Stimulated activated CD8-positive, alpha-beta memory T cell treated with anti-CD3 and anti-CD28 coated beads, Interleukin-12 subunit alpha, Interleukin-12 subunit beta, amount 100 ng/mL, for 24 hours (primary cell): ENCODE measurements around the gene NUFIP2.
"Not testable (repeated sequence)": the region's sequence is repeated elsewhere in the genome, so short reads cannot be mapped to it uniquely, and the experiment has no call there.

Experiments
- DNase-seq: peaks from one replicate; pipeline ENCODE4 v3.0.0-alpha.2; 2020; ENCODE audit errors: extremely low read depth

The NUFIP2 gene, protein sequence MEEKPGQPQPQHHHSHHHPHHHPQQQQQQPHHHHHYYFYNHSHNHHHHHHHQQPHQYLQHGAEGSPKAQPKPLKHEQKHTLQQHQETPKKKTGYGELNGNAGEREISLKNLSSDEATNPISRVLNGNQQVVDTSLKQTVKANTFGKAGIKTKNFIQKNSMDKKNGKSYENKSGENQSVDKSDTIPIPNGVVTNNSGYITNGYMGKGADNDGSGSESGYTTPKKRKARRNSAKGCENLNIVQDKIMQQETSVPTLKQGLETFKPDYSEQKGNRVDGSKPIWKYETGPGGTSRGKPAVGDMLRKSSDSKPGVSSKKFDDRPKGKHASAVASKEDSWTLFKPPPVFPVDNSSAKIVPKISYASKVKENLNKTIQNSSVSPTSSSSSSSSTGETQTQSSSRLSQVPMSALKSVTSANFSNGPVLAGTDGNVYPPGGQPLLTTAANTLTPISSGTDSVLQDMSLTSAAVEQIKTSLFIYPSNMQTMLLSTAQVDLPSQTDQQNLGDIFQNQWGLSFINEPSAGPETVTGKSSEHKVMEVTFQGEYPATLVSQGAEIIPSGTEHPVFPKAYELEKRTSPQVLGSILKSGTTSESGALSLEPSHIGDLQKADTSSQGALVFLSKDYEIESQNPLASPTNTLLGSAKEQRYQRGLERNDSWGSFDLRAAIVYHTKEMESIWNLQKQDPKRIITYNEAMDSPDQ

DNA sequence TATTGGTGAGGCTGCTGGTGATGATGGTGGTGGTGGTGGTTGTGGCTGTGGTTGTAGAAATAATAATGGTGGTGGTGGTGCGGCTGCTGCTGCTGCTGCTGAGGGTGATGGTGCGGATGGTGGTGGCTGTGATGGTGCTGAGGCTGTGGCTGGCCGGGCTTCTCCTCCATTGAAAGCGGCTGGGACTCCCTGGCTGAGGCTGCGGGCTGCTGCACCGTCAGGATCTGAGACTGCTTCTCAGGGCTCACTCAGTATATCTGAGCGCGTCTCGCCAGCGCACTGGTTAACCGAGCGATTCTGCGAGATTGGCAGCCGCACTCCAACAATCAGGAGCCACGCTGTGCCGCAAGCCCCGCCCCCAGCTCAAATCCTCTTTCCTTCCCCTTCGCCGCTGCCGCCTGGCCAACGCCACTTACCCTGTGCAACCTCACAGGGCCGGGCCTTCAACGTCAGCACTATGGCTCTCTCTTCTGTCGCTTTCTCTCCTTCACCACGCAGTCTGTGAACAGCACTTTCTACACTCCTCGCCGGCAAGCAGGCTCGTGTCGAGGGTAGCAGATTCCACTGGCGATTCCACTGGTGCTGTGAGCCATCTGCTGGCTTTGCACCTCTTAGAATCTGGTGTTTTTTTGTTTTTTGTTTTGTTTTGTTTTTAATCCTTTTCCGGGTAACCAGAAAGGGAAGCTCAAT, at the start of gene NUFIP2:
Gene NUFIP2 (minus strand): TSS at position 259 of the 690 bp plus-strand sequence. CDS start 89 bp downstream, at position 170.
- peak; percentile 96 for DNase-seq

DNA sequence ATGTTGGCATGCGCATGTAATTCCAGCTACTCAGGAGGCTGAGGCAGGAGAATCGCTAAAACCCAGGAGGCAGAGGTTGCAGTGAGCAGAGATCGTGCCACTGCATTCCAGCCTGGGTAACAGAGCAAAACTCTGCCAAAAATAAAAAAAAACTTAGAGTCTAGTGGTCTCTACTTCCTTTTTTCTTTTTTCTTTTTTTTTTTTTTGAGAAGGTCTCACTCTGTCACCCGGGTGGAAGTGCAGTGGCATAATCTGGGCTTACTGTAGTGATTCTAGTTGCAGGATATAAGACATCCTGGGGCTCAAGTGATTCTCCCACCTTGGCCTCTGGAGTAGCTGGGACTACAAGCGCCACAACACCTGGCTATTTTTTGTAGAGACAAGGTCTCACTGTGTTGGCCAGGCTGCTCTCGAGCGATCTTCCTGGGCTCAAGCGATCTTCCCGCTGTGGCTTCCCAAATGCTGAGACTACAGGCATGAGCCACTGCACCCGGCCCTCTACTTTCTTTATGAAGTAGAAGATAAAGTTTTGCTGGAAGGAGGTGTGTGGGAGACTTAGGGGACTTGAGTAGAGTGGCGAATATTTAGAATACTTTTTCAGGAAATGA, 48.3 kb upstream of the NUFIP2 start:
- DNase-seq: no peak

DNA sequence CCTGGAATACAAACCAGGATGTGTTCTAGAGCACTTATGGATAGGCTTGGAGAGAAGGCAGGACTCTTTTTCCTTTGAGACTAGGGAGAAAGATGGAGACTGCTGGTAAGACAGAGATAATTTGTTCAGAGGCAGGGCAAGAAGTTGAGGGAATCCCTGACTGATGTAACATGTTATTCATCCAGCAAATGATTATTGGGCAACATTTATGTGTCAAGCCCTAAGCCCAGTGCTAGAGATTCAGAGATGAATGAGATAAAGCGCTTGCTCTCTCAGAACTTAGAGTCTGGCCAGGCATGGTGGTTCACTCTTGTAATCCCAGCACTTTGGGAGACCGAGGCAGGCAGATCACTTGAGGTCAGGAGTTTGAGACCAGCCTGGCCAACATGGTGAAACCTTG, 47.8 kb upstream of the NUFIP2 start:
- no peak for DNase-seq

DNA sequence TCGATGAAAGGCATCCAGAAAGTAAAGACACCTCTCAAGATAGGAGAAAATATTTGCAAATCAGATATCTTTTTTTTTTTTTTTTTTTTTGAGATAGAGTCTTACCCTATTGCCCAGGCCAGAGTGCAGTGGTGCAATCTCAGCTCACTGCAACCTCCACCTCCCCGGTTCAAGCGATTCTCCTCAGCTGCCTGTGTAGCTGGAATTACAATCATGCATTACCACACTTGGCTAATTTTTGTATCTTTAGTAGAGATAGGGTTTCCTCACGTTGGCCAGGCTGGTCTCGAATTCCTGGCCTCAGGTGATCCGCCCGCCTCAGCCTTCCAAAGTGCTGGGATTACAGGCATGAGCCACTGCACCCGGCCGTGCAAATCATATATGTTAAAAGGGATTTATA, 45.1 kb upstream of the NUFIP2 start:
- not testable (repeated sequence) for DNase-seq

DNA sequence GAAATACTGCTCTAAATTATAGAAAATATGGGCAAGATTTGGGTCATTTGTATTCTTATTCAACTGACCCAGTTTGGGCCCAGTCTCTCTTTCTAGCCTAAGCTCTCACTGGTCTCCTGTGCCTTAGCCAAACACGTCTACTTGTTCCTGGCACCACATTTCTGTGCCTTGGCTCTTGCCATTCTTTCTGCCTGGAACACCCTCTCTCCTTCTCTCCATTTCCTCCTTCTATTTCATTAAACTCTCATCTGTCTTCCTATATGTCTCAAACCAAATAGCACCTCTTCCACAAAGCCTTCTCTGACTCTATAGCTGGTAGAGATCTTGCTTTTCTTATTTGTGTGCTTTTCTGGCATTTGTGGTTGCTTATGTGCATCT, 37.7 kb upstream of the NUFIP2 start:
- DNase-seq: no peak

DNA sequence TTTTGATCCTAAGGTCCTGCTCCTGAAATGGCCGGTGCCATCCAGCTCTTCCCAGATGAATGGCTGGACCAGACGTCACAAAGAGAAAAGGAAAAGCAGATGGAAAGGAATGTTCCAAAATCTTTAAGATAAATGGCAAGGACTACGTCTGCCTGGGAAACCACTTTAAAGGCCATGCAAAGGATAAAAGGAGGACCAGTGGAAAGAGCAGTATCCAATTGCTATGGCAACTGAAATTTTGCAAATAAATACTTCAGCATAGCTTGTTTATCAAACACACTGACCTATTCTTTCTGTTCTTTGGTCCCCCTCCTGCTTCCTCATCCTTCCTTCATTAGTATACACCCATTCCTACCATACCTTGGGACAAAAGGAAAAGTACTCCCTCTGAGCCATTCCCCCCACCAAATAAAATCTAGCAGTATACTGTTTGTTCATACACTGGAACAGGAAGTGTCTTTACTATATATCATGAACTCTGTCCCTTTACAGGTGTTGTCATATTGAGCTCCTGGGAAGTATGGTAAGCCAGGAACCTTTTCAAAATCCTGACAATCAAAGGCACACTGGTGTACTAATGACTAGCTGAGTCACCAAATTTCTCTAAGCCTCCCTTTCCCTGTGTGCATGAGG, 37.2 kb upstream of the NUFIP2 start:
- DNase-seq: no peak

DNA sequence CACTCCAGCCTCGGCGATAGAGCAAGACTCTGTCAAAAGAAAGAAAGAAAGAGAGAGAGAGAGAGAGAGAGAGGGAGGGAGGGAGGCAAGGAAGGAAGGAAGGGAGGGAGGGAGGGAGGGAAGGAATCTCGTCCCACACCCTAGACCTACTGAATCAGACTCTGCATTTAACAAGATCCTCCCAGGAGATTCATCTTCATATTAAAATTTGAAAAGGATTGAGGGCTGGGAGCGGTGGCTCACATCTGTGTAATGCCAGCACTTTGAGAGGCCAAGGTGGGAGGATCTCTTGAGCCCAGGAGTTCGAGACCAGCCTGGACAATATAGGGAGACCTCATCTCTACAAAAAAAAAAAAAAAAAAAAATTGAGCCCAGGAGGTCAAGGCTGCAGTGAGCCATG, 33.5 kb upstream of the NUFIP2 start:
- DNase-seq: no peak

DNA sequence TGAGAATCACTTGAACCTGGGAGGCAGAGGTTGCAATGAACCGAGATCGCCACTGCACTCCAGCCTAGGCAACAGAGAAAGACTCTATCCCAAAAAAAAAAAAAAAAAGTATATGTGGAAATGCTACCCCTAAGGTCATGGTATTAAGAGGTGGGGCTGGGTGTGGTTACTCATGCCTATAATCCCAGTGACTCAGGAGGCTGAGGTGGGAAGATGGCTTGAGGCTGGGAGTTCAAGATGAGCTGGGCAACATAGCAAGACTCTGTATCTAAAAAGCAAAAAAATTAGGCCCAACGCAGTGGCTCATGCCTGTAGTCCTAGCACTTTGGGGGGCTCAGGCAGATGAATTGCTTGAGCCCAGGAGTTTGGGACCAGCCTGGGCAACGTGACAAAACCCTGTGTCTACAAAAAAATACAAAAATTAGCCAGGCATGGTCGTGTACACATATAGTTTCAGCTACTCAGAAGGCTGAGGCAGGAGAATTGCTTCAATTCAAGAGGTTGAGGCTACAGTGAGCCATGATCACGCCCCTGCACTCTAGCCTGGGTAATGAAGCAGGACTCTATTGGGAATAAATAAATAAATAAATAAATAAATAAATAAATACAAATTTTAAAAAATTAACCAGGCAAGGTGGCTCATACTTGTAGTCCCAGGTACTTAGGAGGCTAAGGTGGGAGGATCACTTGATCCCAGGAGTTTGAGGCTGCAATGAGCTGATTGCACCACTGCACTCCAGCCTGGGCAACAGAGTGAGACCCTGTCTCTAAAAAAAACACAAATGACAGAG, 32.3 kb upstream of the NUFIP2 start:
- DNase-seq: no peak

DNA sequence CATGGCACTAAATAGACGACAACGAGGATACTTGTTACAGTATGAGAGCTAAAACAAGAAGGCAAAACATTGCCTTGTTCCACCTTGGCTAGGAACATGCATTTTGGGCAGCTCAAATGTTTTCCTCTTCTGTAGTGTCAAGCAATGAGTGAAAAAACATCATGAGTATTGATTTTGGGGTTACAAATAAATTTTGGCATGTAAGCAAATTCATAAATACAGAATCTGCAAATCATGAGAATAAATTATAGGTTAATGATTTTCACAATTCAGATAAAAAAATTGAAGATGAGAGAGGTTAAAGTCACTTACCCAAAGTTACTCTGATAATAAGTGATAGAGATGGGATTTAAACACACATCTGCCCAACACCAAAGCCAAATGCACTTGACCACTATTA, 28.4 kb upstream of the NUFIP2 start:
- DNase-seq: no peak

DNA sequence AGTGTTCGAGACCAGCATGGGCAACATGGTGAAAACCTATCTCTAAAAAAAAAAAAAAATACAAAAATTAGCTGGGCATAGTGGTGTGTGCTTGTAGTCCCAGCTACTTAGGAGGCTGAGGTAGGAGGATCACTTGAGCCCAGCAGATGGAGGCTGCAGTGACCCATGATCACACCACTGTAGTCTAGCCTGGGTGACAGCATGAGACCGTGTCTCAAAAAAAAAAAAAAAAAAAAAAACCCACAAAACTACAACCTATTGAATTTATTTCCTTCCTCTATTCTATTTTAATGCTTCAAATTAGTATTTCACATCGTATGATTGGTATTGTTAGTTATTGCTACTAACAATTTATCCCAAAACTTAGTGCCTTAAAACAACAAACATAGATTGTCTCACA, 9.4 kb upstream of the NUFIP2 start:
- no peak for DNase-seq

DNA sequence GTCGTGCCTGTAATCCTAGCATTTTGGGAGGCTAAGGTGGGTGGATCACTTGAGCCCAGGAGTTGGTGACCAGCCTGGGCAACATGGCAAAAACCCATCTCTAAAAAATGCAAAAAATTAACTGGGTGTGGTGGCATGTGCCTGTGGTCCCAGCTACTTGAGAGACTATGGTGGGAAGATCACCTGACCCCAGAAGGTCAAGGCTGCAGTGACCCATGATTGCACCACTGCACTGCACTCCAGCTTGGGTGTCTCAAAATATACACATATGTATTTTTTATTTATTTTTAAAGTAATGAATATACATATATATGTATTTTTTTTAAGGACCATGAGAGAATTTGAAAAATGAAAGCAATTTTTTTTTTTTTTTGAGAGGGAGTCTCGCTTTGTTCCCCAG, 5.1 kb upstream of the NUFIP2 start:
- no peak for DNase-seq

DNA sequence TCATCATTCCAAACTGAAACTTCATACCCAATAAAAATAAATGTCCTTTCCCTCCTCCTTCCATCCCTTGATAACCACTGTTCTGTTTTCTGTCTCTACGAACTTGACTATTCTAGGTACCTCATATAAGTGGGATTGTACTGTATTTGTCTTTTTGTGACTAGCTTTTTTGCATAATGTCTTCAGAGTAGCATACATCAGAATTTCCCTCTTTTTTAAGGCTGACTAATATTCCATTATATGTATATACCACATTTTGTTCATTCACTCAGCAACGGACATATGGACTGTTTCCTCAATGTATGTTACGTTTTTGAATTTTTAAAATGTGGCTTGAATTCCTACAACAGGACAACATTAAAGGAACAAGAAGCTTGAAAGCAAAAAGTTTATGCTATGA, 1.5 kb upstream of the NUFIP2 start:
- no peak for DNase-seq

DNA sequence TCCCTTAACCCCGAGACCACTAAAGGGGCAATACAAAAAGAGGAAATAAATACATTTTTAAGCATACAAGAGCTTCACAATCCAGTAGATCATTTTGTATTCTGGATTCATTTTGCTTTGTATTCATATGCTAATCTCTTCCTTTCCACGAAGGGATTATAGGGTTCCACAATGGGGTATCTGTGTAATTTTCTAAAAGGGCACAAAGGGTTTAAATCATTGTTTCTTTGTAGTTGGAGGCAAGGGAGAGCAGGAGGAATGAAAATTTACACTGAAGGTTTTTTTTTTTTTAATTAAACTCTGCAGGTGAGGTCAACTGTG, 592 bp upstream of the NUFIP2 start:
- DNase-seq: no peak

DNA sequence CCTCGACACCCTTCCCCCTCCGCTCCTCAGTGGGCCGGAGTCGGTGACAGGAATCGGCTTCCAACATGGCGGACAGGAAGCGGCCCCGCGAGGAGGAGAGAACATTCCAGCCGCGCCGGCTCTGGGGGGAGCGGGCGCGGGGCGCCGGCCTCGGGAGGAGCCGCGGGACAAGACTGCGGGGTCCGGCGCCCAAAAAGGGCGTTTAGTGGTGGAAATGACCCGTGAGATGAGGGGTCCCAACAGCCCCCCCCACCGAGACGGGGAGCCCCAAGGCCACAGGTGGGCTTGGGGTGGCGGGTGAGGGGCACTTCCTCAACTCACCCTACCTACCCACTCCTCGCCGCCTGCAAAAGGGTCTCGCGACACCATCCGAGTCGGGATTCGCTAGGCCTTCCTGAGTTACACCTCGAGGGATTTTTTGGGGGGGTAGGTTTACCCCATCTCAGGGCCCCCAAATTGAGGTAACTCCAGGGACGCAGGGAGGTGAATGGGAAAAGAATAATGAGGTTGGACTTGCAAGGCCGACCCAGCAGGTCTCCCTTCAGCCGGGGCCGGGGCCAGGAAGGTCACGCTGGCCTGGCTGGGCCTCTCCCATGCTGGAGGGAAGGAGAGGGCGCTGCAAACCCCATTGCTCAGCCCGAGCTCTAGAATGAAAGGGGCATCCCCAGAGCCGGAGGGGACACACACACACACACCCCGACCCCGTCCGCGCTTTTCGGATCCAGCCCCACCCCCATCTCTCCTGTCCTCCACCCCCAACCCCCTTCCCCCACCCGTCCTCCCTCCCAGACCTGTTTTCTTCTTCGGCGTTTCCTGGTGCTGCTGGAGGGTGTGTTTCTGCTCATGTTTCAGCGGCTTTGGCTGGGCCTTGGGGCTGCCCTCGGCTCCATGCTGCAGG, 707 bp downstream of the NUFIP2 start:
- DNase-seq: peak; percentile 31

DNA sequence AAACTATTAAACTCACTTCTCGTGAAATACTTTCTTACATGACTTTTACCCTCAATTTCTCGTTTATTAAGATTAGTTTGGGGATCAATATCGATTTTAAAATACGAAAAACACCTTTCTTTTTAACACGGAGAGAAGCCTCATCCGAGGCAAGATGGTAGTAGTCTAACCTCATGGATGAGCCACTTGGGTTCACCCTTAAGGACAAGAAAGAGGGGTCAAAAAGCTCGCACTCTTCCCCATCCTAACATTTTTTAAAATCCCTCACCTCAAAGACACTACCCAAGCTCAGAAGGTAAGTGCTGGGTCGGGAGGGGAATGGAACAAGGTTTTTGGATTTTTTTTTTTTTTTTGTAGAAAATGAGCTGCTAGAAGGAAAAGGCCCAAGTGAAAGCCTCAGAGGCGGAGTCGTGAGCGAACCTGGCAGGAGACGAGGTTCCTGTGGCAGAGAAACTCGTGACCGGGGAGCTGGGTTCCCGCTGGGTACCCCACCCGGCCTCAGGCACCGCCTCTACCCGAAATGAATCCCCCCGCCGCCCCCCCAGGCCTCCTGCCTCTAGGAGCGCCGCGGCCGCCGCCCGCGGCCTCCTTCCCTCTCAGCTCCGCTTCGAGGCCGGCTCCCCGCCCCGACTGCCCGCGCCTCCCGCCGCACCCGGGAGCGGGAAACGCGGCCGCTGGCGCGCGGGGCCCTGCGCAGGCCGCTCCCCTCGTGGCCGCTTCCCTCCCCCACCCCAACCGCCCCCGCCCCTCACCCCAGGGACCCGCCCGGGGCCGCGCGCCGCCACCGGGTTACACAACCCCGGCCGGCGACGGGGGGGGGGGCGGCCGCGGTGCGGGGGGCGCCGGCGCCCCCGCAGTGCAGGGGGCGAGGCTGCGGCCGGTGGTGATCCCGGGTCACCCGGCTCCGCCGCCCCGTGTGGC, 1.6 kb downstream of the NUFIP2 start:
- peak; percentile 17 for DNase-seq

DNA sequence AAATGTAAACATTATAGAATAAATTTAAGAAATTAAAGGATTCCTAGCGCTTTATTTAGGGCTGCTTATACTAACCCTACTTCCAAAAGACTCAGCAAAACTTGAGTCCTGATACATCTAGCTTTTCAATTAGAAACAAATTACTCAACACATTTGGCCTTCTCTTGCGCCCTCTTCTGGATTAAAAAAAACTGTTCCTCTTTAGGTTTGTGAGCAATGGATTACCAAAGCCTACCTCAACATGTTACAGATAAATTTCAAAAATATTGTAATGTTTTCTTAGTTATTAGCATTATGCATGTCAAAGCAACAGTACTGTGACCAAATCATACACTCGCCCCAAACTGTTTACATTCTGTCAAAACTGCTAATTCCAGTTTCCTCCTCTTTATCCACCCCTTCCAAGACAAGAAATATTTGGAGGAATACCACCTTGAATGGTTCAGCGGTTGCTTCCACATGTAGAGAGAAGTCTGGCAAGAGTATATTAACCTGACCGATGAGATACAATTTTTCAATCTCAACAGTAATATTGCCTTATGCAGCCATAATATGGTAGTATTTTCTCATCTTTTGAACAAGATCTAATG, 2.7 kb downstream of the NUFIP2 start:
- no peak for DNase-seq

DNA sequence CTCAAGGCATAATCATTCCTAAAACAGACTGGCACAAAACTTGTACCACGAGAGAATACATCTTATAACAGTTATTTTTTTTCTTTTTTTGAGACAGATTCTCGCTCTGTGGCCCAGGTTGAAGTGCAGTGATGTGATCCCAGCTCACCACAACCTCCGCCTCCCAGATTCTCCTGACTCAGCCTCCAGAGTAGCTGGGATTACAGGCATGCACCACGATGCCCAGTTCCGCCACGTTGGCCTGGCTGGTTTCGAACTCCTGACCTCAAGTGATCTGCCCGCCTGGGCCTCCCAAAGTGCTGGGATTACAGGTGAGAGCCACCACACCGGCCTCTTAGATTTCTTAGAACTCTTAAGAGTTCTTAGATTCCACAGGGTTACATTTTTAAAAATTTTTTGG, 4.1 kb downstream of the NUFIP2 start:
- no peak for DNase-seq

DNA sequence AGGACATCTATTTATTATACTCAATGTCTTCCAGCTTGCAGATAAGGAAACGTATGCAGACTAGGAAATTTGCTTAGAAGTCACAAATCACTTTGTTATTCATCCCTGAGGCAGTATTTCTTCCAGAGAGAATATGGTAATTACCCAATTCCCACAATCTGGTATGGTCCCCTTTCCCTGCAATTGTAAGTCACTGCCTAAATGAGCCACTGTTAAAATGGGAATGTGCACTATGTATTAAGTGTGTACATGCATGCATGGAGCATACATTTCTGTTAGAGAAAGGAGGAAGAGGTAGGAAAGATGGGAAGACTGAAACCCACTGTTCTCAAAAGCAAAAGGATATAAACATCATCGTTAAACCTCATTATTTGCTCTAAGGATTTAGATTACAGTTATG, 10.0 kb downstream of the NUFIP2 start:
- DNase-seq: no peak

DNA sequence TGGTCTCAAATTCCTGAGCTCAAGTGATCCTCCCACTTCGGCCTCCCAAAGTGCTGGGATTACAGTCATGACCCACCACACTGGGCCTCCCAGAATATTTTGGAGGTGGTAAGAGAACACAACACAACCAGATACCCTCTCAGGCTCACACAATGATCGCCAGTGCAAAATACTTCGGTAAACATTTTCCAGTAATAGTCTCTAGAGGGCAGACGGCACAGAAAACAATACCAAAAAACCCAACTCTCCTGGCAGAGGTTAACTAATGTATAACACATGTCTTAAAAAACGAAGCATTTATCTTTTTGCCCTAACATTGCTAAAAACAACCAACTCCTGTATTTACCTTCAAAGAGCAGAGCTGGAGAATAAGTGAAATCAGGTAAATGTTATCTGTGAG, 10.5 kb downstream of the NUFIP2 start:
- no peak for DNase-seq
